ENCODE measurements around the gene ATP6AP2. TPM values are rescaled to one million over a fixed set of nuclear protein-coding genes. Genes with fewer than 3 reads are reported as not detected.

Gene ATP6AP2
- total RNA-seq, 1 experiment from 2014 or later, result 73.8 TPM

GRCh38 chrX:40637687-40638086, 56.9 kb downstream of the ATP6AP2 start:
- Histone ChIP-seq H3K4me3 (ENCODE audit: low read depth, low read length, poor library complexity, severe bottlenecking) (no peak overlapping the region), H3K4me1 (ENCODE audit: insufficient read depth, low read length, poor library complexity, severe bottlenecking) (no peaks in the 10 kb centered on the region), H3K27ac (ENCODE audit: low read depth, low read length, poor library complexity, severe bottlenecking) (no peak overlapping the region), H3K27me3 (replicated peaks; ENCODE audit: insufficient read depth, low read depth, low read length, poor library complexity) (no peaks in the 10 kb centered on the region), H3K9me3 (ENCODE audit: low read depth, low read length, poor library complexity, severe bottlenecking) (no peaks in the 10 kb centered on the region), H3K36me3 (ENCODE audit: insufficient read depth, low read length, poor library complexity, severe bottlenecking) (peaks cover 30% of the 10 kb centered on the region)
- DNase-seq (ENCODE audit: low spot score), result no peak
- no TSS peak for BruUV-seq (replicated peaks)
- POLR2A ChIA-PET (ENCODE audit: low non-redundant PET), result no interaction called here
- CTCF ChIA-PET, result no interaction called here
- TF ChIP-seq EZH2 (IDR thresholded peaks at IDR 0.05; ENCODE audit: borderline replicate concordance, low read depth, low read length, poor library complexity, severe bottlenecking), result no peak
- TF ChIP-seq, protein P1, sequence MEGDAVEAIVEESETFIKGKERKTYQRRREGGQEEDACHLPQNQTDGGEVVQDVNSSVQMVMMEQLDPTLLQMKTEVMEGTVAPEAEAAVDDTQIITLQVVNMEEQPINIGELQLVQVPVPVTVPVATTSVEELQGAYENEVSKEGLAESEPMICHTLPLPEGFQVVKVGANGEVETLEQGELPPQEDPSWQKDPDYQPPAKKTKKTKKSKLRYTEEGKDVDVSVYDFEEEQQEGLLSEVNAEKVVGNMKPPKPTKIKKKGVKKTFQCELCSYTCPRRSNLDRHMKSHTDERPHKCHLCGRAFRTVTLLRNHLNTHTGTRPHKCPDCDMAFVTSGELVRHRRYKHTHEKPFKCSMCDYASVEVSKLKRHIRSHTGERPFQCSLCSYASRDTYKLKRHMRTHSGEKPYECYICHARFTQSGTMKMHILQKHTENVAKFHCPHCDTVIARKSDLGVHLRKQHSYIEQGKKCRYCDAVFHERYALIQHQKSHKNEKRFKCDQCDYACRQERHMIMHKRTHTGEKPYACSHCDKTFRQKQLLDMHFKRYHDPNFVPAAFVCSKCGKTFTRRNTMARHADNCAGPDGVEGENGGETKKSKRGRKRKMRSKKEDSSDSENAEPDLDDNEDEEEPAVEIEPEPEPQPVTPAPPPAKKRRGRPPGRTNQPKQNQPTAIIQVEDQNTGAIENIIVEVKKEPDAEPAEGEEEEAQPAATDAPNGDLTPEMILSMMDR (conservative IDR thresholded peaks at IDR 0.05; ENCODE audit: low read depth, low read length), result no peak
- intact Hi-C loops (cut with micrococcal nuclease; ENCODE audit: unreplicated experiment), result no loop called here

- no TSS peak for BruUV-seq (replicated peaks)
- H3K27me3 ChIP-seq (replicated peaks; ENCODE audit: insufficient read depth, low read depth, low read length, poor library complexity), result no peaks in the 10 kb centered on the region
- peak overlapping the region; percentile 30 for H3K4me3 ChIP-seq (ENCODE audit: low read depth, low read length, poor library complexity, severe bottlenecking)
- no peak for TF ChIP-seq EZH2 (IDR thresholded peaks at IDR 0.05; ENCODE audit: borderline replicate concordance, low read depth, low read length, poor library complexity, severe bottlenecking)
- TF ChIP-seq, protein P1 (conservative IDR thresholded peaks at IDR 0.05; ENCODE audit: low read depth, low read length), result no peak
- H3K9me3 ChIP-seq (ENCODE audit: low read depth, low read length, poor library complexity, severe bottlenecking), result no peaks in the 10 kb centered on the region
- intact Hi-C loops (cut with micrococcal nuclease; ENCODE audit: unreplicated experiment), result no loop called here
- H3K4me1 ChIP-seq (ENCODE audit: insufficient read depth, low read length, poor library complexity, severe bottlenecking), result no peaks in the 10 kb centered on the region
- peaks cover 10% of the 10 kb centered on the region for H3K36me3 ChIP-seq (ENCODE audit: insufficient read depth, low read length, poor library complexity, severe bottlenecking)
- DNase-seq (ENCODE audit: low spot score), result no peak
- ChIA-PET POLR2A (ENCODE audit: low non-redundant PET) (no interaction called here), CTCF (no interaction called here)
- H3K27ac ChIP-seq (ENCODE audit: low read depth, low read length, poor library complexity, severe bottlenecking), result peak overlapping the region; percentile 45
Observed at GRCh38 chrX:40644176-40644575, 63.4 kb downstream of the ATP6AP2 start.

DNA sequence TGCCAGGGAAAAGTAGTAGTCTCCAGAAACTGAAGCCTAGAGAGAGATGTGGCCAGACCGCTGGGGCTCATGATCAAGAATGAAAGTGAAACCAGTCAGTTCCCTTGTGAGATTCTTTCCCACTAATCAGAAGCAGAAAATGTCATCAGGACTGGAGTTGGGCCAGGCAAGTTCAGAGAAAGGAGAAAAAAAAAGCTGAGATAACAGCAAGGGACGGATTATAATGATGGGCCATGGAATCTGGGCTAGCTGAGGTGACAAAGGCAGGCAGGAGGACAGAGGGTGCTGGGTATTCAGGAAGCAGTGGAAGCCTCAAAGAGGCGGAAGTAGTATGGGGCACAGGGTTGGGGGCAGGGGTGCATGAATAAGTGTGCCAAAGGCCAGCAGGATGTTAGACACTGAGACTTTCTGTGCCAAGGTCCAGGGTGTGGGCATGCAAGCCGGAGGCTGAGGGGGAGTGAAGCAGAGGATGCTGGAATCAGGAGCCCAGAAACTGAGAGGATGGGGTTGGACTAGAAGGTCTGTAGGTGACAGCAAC, 64.1 kb downstream of the ATP6AP2 start:
- ChIA-PET POLR2A (ENCODE audit: low non-redundant PET) (no interaction called here), CTCF (interaction anchor here (0.9 kb wide), 1 partner anchor 101 kb away, joined by 3 read pairs; no protein-coding TSS in a partner anchor)
- H3K4me1 ChIP-seq (ENCODE audit: insufficient read depth, low read length, poor library complexity, severe bottlenecking), result no peaks in the 10 kb centered on the region
- BruUV-seq (replicated peaks), result no TSS peak
- intact Hi-C loops (cut with micrococcal nuclease; ENCODE audit: unreplicated experiment), result loop anchor here (5.0 kb wide), 2 partner anchors 103 to 287 kb away; no protein-coding TSS in a partner anchor
- peak overlapping the region; percentile 30 for H3K4me3 ChIP-seq (ENCODE audit: low read depth, low read length, poor library complexity, severe bottlenecking)
- H3K27ac ChIP-seq (ENCODE audit: low read depth, low read length, poor library complexity, severe bottlenecking), result peak overlapping the region; percentile 45
- TF ChIP-seq EZH2 (IDR thresholded peaks at IDR 0.05; ENCODE audit: borderline replicate concordance, low read depth, low read length, poor library complexity, severe bottlenecking), result no peak
- TF ChIP-seq, protein P1 (conservative IDR thresholded peaks at IDR 0.05; ENCODE audit: low read depth, low read length), result no peak
- peaks cover 4% of the 10 kb centered on the region for H3K36me3 ChIP-seq (ENCODE audit: insufficient read depth, low read length, poor library complexity, severe bottlenecking)
- H3K9me3 ChIP-seq (ENCODE audit: low read depth, low read length, poor library complexity, severe bottlenecking), result no peaks in the 10 kb centered on the region
- H3K27me3 ChIP-seq (replicated peaks; ENCODE audit: insufficient read depth, low read depth, low read length, poor library complexity), result no peaks in the 10 kb centered on the region
- peak; percentile 33 for DNase-seq (ENCODE audit: low spot score)

All from A673 (cell line).